ENCODE data around the gene CNIH3.

CNIH3 gene

DNA sequence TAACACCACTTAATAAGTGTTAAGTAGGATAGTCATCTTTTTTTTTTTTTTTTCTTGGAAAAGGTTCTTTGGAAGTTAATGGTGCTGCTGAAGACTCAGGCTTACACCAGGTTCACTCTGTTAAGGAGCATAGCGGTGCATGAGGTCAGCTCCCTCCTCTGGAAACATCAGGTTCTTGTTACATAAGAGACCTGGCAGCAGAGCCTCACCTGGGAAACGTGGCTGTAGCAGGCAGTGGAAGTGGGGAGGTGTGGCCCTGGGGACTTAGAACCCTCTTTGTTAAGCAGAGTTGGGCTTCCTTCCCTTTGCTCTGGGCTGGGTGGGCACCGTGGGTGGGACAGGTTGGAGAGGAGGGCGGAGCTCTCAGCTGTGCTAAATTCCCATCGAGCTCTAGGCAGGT, 104.1 kb downstream of the CNIH3 start:
- DNase-seq (ENCODE audit: low read depth in 2 of 2) = no peak

DNA sequence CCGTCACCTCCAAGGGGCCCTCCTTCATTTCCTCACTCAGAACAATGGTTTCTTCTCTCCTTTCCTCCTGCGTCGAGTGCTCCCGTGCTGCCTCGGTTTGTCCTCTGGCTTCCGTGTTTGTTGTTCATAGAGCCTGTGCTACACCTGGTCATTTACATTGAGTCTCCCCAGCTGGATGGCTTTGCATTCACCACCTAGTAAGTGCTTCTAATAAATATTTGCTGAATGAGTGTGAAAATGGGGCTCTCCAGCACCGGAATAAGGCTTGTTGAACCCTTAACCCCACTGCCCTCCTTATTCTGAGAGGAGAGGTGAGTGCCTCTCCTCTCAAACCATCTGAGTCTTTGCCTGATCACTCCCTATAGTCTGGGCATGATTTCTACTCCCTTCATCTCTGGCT, 104.9 kb downstream of the CNIH3 start:
- no peak for DNase-seq (ENCODE audit: low read depth in 2 of 2)

DNA sequence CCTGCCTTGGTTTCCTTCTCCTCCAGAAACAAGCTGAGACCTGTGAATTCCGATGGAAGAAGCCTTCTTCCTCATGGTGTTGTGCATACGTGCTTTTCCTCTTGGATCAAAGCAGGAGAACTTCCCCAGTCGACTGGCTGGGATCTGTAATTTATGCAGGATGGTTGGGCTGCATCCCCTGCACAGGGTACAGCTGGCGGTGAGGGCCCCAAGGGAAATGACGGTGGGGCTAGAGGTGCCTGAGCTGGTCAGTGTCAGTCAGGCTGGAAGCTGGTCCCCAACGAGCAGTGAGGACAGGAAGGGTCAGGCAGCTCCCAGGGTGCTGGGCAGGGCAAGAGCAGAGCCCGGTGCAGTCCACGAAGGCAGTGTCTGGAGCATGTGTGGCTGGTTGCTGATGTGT, 106.7 kb downstream of the CNIH3 start:
- no peak for DNase-seq (ENCODE audit: low read depth in 2 of 2)

DNA sequence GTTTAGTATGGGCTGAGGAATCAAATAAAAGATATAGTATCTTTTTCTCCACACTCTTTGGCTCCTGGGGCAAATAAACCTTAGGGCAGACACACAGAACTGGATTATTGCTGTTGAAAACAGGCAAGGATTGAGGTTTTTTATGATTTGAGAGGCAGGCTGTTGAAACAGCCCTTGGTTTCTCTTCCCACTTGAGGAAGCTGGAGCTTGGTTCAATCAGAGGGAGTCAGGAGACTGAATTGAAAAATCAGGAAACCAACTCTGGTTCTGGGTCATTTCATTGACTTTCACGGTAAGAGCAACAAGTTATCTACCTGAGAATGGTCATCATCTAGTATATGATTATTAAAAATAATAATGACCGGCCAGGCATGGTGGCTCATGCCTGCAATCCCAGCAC, 108.4 kb downstream of the CNIH3 start:
- no peak for DNase-seq (ENCODE audit: low read depth in 2 of 2)

DNA sequence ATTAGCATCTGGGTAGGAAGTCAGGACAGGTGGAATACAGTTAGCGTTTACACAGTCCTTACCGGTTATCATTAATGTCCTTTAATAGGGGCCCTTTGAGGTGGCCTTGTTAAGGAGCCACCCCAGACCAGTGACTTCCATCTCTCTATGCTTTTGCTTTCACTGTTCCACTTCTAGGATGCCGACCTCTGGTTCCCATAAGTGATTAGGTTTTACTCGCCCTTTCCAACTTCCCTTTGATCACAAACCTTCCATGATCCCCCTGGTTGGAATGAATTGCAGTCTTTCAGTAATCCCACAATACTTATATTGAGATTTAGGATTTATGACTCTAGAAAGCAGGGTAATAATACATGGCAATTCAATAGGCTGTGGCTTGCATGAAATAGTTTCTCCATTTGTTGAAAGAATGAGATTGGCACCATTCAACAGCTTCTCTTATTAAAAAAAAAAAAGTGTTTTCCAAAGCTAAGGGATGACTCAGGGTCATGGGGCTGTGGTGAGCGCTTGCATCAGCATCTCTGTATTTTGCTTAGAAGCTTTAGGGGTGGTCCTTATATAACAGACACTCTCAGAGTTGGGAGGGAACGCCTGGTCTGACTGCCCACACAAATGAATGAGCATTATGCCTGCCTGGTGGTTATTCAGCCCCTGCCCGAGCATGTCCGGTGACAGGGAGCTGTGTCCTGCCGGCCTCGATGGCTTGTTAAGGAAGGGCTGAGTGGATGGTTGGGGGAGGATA, 110.5 kb downstream of the CNIH3 start:
- no peak for DNase-seq (ENCODE audit: low read depth in 2 of 2)

DNA sequence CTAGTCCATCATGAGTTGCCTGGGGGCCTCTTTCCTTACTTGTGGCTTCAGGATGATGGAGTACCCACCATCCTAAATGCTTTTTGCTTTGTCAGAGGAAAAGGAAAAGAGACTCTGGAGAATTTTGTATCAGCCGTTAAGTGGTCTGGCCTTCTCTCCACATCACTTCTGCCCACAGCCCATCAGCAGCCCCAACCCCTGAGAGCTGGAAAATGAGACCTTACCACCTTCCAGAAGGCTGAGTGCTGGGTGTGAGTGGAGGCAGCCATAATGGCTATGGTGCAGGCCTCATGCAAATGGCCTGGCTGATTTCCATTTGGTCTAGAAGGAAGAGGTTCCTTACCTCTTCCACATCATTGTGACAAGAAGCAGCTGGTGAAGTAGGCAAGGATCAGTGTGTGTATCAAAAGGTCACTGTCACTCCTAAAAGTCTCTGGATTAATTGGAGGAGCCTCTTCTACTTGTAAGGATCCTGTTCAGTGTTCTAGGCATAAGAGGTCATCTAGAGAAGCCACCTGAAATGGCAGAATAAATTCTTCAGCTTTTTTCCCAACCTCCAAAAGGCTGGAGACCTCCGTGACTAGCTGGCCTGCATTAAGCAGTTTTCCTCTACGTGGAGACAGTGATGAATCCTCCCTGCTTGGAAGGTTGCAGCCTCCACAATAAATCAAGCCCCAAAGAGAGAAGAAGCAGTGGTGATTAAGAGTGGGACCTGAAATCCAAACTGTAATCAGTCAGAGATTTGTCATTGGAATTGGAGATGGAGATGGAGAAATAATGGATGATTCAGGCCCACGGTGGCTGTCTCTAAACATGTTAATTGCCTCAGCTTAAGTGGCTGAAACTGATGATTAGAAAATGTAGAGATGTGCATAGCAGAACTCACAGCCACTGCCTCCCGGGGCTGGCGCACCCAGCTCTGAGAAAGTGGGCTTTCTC, 111.5 kb downstream of the CNIH3 start:
- DNase-seq (ENCODE audit: low read depth in 2 of 2) = no peak

DNA sequence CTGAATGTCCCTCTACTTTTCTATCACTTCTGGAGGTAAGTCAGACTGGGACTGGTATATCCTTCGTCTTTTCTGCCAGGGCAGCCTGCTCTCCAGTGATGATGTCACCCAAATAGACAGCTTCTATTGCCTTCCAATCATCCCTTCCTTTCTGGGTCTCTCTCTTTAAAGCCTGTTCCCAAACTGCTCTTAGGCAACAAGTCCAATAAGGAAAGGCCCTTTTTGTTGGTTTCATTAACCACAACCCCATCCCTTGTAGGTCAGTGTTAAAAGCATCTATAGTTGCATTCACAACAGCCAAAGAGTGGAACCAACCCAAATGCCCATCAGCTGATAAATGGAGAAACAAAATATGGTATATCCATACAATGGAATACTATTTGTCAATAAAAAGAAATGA, 114.4 kb downstream of the CNIH3 start:
- no peak for DNase-seq (ENCODE audit: low read depth in 2 of 2)

DNA sequence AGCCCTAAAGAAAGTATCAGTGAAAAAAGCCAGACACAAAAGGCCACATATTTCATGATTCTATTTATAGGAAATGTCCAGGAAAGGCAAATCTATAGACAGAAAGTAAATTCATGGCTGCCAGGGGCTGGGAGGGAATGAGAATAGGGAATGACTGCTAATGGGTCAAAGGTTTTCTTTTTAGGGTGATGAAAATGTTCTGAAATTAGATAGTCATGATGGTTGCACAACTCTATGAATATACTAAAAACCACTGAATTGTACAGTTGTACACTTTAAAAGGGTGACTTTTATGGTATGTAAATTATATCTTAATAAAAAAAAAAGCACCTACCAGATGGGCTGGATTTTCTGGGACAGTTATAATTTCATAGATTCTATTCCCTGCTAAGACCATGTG, 114.8 kb downstream of the CNIH3 start:
- no peak for DNase-seq (ENCODE audit: low read depth in 2 of 2)

DNA sequence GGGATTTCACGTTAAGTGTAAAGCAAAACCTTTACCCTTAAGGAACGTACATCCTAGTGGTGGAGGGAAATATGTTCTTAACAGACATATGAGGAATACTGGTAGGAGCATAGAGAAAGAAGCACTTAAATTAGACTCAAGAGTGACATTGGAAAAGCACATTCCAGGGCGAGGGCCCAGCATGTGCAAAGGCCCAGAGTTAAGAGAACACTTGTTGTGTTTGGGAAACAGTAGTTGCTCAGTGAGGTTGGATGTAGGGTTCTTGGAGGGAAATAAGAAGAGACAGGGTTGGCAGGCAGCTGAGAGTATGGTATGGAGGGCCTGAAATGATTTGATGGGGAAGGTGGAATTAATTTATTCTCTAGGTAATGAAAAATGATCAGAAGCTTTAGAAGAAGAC, 115.5 kb downstream of the CNIH3 start:
- DNase-seq (ENCODE audit: low read depth in 2 of 2) = no peak

DNA sequence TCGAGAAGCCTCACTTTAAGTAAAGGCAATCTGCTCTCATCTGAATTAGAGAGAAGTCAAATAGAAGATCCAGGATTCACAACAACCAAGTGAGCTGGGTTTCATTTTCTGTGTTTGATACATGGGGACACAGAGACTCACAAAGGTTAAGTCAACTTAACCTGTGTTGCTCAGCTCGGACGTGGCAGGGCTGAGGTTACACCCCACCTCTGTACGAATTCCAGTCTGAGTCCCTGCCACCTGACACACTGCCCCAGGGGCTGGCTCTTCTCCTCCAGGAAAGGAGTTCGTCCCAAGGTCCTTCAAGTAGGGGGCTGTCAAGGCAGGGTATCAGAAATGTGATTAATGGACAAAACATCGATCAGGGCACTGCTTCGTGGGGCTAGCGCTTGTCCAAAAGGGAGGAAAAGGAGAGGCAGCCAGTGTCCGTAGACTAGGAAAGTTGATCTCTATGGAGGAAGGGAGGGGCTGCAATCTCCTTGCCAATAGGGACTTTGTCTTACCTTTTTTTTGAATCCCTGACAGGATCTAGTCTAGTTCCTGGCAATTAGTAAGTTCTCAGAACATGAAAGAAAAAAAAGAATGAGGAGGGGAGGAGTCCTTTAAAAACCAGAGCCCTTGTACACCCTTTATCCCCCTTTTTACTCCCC, 116.4 kb downstream of the CNIH3 start:
- DNase-seq (ENCODE audit: low read depth in 2 of 2) = no peak

DNA sequence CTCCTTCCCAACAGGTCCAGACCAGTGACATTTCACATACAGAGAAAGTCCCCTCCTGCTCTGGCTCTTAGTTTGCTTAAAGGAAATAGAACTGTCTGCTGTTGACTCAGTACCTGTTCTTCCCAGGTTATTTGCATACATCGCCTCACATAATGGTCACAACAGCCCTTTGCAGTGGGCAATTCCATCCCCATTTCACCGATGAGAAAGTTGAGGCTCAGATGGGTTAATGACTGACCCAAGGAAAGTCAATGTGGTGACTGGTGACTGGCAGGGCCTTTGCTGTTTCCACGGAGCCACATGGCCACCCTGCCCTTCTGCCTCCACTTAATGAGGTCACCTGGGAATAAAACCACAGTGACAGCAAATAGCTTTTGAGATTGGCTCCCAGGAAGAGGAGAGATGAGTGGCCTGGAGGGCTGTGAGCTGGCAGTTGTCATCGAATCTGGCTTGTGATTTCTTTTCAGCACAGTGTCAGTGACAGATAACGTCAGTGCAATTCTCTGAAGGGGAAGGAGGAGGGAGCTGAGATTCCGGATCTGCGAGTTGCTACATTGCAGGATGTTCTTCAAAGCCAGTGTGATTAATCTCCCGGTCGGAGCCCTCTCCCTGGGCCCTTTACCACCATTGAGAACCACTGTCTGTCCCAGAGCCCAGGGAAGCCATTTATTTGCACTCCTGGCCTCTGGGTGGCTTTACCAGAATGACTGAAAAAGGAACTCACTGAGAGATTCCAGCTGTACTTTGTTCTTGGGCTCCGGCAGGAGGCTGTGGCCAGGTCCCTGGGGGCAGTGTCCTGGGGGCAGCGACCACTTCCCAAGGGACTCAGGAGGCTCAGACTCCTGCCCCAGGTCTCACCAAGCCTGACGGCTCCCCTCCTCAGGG, 117.2 kb downstream of the CNIH3 start:
- no peak for DNase-seq (ENCODE audit: low read depth in 2 of 2)

DNA sequence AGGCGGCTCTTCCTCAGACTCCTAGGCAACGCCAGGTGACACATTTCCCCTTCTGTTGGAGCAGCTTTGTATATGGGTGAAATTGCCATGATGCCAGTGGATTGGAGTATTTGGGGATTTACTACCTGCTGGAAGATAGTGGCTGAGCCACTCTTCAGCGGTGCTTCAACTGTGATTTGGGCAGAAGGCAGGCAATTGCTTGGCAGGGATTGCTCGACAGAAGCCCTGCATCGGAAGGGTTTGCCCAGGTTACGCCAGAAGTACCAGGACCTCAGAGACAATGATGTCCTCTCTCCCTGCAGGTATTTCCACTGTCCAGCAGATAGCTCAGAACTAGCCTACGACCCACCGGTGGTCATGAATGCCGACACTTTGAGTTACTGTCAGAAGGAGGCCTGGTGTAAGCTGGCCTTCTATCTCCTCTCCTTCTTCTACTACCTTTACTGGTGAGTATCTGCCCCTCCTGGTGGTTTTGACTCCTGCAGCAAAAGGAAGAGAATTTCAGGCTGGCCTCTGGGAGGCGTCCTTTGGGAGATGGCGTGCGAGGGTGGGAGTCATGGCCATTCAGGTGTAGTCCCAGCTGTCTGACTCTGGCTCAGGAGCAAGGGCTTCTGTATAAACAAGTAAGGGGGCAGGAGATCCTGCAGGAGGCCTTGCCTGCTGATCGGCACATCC, 118.3 kb downstream of the CNIH3 start:
- no peak for DNase-seq (ENCODE audit: low read depth in 2 of 2)

DNA sequence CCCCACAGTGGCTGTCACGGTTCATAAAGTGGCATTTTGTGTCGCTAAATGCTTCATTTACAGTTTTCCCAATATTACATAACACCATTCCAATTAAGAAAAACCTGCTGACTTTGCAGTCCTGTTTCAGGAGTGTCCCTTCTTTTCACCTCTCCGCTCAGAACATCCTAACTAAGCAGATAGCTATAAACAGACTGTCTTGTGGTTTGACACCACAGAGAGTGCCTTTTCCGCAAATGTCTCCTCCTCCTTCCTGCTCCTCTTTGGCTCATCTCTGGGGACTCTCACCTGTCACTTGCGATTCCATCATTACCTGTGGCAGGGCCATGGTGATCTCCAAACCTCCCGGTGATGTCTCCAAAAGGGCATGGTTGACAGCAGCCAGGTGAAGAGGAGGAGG, 119.0 kb downstream of the CNIH3 start:
- DNase-seq (ENCODE audit: low read depth in 2 of 2) = no peak

DNA sequence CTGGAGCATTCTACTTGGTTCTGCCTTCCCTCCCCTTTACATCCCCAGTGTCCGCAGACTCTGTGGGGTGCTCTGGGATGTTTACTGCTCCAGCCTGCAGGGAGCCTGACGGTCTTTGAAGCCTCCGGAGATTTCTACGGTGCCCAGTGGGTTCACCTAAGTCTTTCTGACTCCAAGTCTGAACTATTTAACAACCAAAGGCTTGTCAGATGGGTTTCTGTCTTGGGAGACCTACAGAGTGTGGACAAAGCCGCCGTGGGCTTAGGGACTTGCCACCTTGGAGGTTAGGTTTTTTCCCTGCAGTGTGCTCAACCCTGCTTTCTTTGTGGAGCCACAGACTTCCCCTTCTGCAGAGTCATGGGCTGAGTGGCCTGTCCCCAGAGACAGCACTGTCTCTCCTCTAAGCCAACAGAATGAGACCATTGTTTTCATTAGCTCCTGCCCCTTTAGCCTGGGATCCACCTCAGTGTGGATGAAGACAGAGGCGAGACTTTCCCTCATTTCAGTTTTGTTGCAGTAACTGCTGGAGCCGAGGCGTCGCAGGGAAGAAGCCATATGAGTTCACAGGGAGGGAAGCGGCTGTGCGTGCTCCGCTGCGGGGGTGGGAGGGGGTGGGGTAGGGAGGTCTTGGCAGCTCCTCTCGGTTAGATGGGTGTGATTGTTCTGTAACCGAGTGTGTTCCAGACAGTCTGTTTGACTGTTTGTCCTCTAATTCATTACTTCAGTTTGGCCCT, 120.7 kb downstream of the CNIH3 start:
- DNase-seq (ENCODE audit: low read depth in 2 of 2) = no peak

DNA sequence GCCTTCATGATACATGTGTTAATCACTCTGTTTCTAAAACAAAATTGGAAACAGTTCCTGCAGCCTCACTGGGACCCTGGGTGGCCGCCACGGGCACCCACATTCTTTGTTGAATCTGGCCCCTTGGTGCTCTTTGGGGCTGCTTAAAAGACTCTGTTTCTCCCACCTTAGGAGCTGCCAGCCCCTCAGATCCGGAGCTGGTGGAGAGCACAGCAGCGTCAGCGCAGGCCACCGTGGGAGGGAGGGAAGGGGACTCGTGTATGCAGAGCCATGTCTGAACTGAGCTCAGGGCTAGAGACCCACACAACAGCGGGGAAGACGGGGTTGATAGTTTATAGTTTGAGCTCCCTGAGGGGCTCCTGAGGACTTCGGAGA, 121.2 kb downstream of the CNIH3 start:
- no peak for DNase-seq (ENCODE audit: low read depth in 2 of 2)

DNA sequence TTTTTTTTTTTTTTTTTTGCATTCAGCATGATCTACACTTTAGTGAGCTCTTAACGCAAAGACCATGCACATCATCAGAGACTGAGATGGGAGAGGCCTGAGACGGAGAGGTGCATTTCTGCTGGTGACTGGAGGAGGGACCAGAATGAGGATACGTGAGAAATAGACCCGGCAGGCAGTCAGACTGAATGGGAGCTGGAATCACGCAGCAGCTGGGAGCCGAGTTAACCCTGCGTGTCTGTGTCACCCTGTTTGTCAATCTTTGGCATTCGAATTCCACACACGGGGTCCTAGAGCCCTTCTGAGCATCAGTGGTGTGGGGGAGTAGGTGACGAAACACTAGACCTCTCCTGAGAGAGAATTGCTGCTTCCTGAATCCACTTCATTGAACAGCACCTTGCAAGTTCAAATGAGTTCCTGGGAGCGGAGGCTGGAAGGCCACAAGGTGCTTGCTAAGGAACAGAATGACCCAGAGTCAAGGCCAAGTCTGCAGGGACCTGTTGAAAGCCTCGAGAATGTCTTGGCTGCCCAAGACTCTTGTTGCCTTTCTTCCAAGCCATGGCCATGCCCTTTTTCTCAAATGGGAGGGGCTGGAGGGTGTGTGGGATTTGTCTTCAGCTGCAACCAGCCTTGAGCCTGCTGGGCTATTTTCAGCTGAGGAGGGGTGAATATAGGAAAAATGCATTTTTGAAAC, 123.3 kb downstream of the CNIH3 start:
- DNase-seq (ENCODE audit: low read depth in 2 of 2) = no peak

DNA sequence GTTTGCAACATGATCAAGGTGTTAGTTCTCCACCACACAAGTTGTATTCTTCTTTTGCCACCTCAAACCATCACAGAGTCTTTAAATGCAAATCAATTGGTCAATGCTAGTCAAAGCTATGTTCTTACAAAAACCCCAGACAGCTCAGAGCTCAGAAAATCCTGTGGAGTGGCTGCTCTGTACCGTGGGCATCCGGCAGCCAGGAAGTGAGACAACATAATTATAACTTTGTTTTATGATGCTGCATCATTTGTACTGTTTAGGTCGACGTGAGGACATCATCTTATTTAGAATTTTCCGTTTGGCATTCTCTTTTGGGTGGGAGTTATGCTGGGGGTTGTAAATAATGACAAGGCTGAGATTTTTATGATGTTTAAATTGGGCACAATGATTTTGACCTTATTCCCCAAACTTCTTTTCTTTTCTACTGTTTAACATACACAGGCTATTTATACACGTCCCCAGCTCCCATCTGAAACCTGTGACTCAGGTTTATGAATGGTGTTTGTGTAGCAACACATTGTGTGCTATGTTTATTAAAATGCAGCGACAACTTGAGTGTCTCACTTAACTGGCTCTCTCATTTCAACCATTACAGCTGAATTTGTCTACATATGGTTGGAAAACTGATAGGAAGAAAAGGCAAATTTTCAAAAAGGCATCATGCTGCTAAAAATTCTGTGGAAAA, 124.0 kb downstream of the CNIH3 start:
- DNase-seq (ENCODE audit: low read depth in 2 of 2) = no peak

DNA sequence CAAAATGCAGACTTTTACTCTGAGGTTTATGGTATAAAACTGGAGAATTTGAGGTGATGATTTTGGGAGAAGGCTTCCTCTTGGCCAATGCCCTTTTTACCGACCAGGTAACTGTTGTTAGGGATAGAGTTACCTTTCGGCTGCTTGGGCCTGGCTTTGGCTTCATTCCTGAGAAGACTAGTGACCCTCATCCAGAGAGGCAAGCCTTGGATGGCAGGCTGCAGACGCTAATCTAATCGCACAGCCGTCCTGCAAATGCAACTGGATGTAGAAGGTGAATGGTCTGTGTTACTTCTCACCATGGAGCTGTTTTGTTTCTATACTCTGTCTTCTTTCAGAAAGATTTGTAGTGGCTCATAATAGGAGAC, 124.6 kb downstream of the CNIH3 start:
- DNase-seq (ENCODE audit: low read depth in 2 of 2) = no peak

DNA sequence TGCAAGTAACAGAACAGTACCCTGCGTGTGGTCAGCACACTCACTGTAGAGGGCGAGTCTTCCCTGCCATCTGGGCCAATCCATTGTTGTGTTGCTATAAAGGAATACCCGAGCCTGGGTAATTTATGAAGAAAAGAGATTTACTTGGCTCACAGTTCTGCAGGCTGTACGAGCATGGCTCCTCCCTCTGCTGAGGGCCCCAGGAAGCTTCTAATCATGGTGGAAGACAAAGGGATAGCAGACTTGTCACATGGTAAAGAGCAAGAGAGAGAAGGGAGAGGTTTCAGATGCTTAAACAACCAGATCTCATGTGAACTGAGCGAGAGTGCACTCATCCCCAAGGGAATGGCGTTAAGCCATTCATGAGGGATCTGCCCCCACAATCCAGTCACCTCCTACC, 126.2 kb downstream of the CNIH3 start:
- no peak for DNase-seq (ENCODE audit: low read depth in 2 of 2)

Data from stimulated activated CD8-positive, alpha-beta memory T cell treated with anti-CD3 and anti-CD28 coated beads, Interleukin-2, amount 100 ng/mL, for 48 hours (primary cell).